Measurements from ENCODE around the gene CBX5. TPM values are rescaled to one million over a fixed set of nuclear protein-coding genes. Genes with fewer than 3 reads are reported as not detected.
"Not testable (repeated sequence)": the region's sequence is repeated elsewhere in the genome, so short reads cannot be mapped to it uniquely, and the experiment has no call there.

The CBX5 gene
- 223 TPM for polyA plus RNA-seq (2013, experiment 1 of 4)
- polyA plus RNA-seq (2013, experiment 2 of 4) = 250 TPM
- polyA plus RNA-seq (2013, experiment 3 of 4) = 108 TPM
- polyA plus RNA-seq (2013, experiment 4 of 4) = 124 TPM

- Histone ChIP-seq H3K27ac (ENCODE audit: insufficient read depth, low read depth, low read length, poor library complexity, severe bottlenecking) (peak within 1 kb of the TSS; percentile 92), H3K4me3 (ENCODE audit: insufficient read depth, low read depth, low read length) (peak within 1 kb of the TSS; percentile 65), H3K9me3 (ENCODE audit: control insufficient read depth, low read length) (no peaks in the 10 kb centered on the region), H3K36me3 (ENCODE audit: control insufficient read depth, insufficient read depth, low read length) (peaks cover 31% of the 10 kb centered on the region), H3K27me3 (ENCODE audit: control insufficient read depth, insufficient read depth, low read length, poor library complexity, severe bottlenecking) (no peaks in the 10 kb centered on the region), H3K4me1 (ENCODE audit: control insufficient read depth, insufficient read depth, low read length) (peaks cover 29% of the 10 kb centered on the region)
- 0% methylated on average over 49 of the region's 49 CpGs for WGBS, 2 experiments
Measured at GRCh38 chr12:54279632-54280467, at the start of gene CBX5. CBX5 (minus strand) TSS chr12:54280122; CDS start chr12:54257650, 22,472 bp downstream.

GRCh38 chr12:54328595-54329337 is 48.8 kb upstream of the CBX5 start:
- H3K4me3 ChIP-seq (ENCODE audit: insufficient read depth, low read depth, low read length) = no peak overlapping the region
- no peaks in the 10 kb centered on the region for H3K9me3 ChIP-seq (ENCODE audit: control insufficient read depth, low read length)
- H3K36me3 ChIP-seq (ENCODE audit: control insufficient read depth, insufficient read depth, low read length) = no peaks in the 10 kb centered on the region
- peaks cover 5% of the 10 kb centered on the region for H3K4me1 ChIP-seq (ENCODE audit: control insufficient read depth, insufficient read depth, low read length)
- no peaks in the 10 kb centered on the region for H3K27me3 ChIP-seq (ENCODE audit: control insufficient read depth, insufficient read depth, low read length, poor library complexity, severe bottlenecking)
- no peak overlapping the region for H3K27ac ChIP-seq (ENCODE audit: insufficient read depth, low read depth, low read length, poor library complexity, severe bottlenecking)
- 79 to 87% methylated on average over 6 of the region's 6 CpGs for WGBS, 2 experiments

DNA sequence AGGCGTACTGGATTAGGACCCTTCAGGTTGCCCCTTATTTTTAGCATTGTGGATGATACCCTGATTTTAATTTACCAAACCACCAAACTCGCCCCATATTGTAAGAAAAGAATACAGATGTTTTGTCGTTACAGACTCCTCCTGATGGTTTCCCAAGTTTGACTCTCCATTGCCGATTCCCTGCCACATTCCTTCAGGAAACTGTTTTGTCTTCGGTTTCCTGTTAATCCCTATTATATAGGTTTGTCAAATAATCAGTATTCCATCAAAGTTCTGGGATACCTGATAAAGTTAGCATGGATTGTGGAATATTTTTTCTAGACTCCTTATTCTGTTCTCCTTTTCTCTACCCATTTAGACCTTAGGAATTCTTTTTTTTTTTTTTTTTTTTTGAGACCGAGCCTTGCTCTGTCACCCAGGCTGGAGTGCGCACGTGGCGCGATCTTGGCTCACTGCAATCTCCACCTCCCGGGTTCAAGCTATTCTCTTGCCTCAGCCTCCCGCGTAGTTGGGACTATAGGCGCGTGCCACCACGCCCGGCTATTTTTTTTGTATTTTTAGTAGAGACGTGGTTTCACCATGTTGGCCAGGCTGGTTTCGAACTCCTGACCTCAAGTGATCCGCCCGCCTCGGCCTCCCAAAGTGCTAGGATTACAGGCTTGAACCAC is 45.7 kb upstream of the CBX5 start:
- H3K9me3 ChIP-seq (ENCODE audit: control insufficient read depth, low read length); H3K27me3 ChIP-seq (ENCODE audit: control insufficient read depth, insufficient read depth, low read length, poor library complexity, severe bottlenecking); H3K36me3 ChIP-seq (ENCODE audit: control insufficient read depth, insufficient read depth, low read length); H3K4me1 ChIP-seq (ENCODE audit: control insufficient read depth, insufficient read depth, low read length): not testable (repeated sequence)
- Histone ChIP-seq H3K4me3 (ENCODE audit: insufficient read depth, low read depth, low read length) (peak overlapping the region; percentile 90), H3K27ac (ENCODE audit: insufficient read depth, low read depth, low read length, poor library complexity, severe bottlenecking) (peak overlapping the region; percentile 78)
- WGBS, 2 experiments = 70 to 74% methylated on average over 21 to 22 of the region's 22 CpGs

- Histone ChIP-seq H3K36me3 (ENCODE audit: control insufficient read depth, insufficient read depth, low read length) (no peaks in the 10 kb centered on the region), H3K9me3 (ENCODE audit: control insufficient read depth, low read length) (no peaks in the 10 kb centered on the region), H3K4me3 (ENCODE audit: insufficient read depth, low read depth, low read length) (peak within 1 kb of the TSS; percentile 90), H3K27me3 (ENCODE audit: control insufficient read depth, insufficient read depth, low read length, poor library complexity, severe bottlenecking) (no peaks in the 10 kb centered on the region), H3K4me1 (ENCODE audit: control insufficient read depth, insufficient read depth, low read length) (peaks cover under 1% of the 10 kb centered on the region), H3K27ac (ENCODE audit: insufficient read depth, low read depth, low read length, poor library complexity, severe bottlenecking) (peak within 1 kb of the TSS; percentile 78)
- WGBS, 2 experiments = 2% methylated on average over 34 of the region's 34 CpGs
Measured at GRCh38 chr12:54324617-54325441, 44.9 kb upstream of the CBX5 start, which contains the start of gene COPZ1. COPZ1 (plus strand) TSS chr12:54325131; CDS start chr12:54325164, 33 bp downstream.

GRCh38 chr12:54321363-54321762 is 41.4 kb upstream of the CBX5 start:
- Histone ChIP-seq H3K4me3 (ENCODE audit: insufficient read depth, low read depth, low read length) (no peak overlapping the region), H3K27ac (ENCODE audit: insufficient read depth, low read depth, low read length, poor library complexity, severe bottlenecking) (no peak overlapping the region), H3K36me3 (ENCODE audit: control insufficient read depth, insufficient read depth, low read length) (no peaks in the 10 kb centered on the region), H3K4me1 (ENCODE audit: control insufficient read depth, insufficient read depth, low read length) (no peaks in the 10 kb centered on the region), H3K27me3 (ENCODE audit: control insufficient read depth, insufficient read depth, low read length, poor library complexity, severe bottlenecking) (no peaks in the 10 kb centered on the region), H3K9me3 (ENCODE audit: control insufficient read depth, low read length) (no peaks in the 10 kb centered on the region)
- 92% methylated on average over 5 of the region's 5 CpGs for WGBS, 2 experiments

DNA sequence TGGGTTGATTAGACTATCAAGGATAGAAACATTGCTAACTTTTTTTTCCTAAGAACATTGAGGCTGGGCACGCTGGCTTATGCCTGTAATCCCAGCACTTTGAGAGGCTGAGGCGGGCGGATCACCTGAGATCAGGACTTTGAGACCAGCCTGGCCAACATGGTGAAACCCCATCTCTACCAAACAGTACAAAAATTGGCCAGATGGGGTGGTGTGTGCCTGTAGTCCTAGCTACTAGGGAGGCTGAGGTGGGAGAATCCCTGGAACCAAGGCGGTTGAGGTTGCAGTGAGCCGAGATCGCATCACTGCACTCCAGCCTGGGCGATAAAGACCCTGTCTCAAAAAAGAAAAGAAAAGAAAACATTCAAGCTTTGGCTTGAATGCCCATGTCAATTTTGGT is 32.4 kb upstream of the CBX5 start:
- WGBS, 2 experiments = 87 to 92% methylated on average over 7 of the region's 7 CpGs
- H3K36me3 ChIP-seq (ENCODE audit: control insufficient read depth, insufficient read depth, low read length); H3K27me3 ChIP-seq (ENCODE audit: control insufficient read depth, insufficient read depth, low read length, poor library complexity, severe bottlenecking); H3K27ac ChIP-seq (ENCODE audit: insufficient read depth, low read depth, low read length, poor library complexity, severe bottlenecking); H3K4me1 ChIP-seq (ENCODE audit: control insufficient read depth, insufficient read depth, low read length); H3K4me3 ChIP-seq (ENCODE audit: insufficient read depth, low read depth, low read length); H3K9me3 ChIP-seq (ENCODE audit: control insufficient read depth, low read length): not testable (repeated sequence)

- H3K9me3 ChIP-seq (ENCODE audit: control insufficient read depth, low read length) = no peaks in the 10 kb centered on the region
- no peak overlapping the region for H3K4me3 ChIP-seq (ENCODE audit: insufficient read depth, low read depth, low read length)
- H3K4me1 ChIP-seq (ENCODE audit: control insufficient read depth, insufficient read depth, low read length) = no peaks in the 10 kb centered on the region
- H3K27me3 ChIP-seq (ENCODE audit: control insufficient read depth, insufficient read depth, low read length, poor library complexity, severe bottlenecking) = no peaks in the 10 kb centered on the region
- WGBS, 2 experiments = 89 to 94% methylated on average over 2 of the region's 2 CpGs
- no peaks in the 10 kb centered on the region for H3K36me3 ChIP-seq (ENCODE audit: control insufficient read depth, insufficient read depth, low read length)
- no peak overlapping the region for H3K27ac ChIP-seq (ENCODE audit: insufficient read depth, low read depth, low read length, poor library complexity, severe bottlenecking)
Measured at GRCh38 chr12:54311051-54311450, 31.1 kb upstream of the CBX5 start.

DNA sequence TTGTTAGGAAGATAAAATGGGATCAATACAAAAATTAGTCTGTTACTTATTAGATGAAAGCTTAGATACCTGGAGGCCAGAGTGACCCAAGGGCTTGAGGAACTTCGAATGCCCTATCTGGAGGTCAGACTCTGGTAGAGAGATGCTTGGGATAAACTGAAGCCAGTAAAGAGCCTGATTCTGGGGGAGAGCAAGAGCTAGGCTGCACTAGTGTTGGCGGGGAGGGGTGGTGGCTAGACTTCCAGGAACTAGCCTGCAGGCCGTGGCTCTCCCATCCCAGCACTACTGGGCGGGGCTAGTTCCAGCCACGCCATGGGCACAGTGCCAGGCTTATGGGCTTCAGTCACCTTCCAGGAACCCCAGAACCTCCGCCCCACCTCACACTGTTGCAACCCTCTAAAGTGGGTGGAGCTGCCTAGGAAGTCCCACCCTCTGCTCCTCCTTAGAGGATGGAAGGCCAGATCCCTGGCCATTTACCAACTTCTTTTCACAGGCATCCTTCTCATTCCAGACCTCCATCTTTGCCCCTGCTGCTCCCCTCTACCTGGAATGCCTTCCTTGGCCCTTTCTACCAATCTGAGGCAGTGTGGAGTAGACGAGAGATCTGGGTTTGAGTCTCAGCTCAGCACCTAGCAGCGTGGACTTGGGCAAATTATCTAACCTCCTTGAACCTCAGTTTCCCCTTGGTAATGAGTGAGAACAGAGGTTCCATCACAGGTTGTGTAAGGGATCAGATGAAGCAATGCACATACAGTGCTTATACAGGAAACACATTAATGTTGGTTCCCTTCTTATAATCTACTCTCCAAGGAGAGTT is 27.2 kb upstream of the CBX5 start:
- WGBS, 2 experiments = 88 to 89% methylated on average over 8 of the region's 8 CpGs
- Histone ChIP-seq H3K4me3 (ENCODE audit: insufficient read depth, low read depth, low read length) (no peak overlapping the region), H3K9me3 (ENCODE audit: control insufficient read depth, low read length) (no peaks in the 10 kb centered on the region), H3K27me3 (ENCODE audit: control insufficient read depth, insufficient read depth, low read length, poor library complexity, severe bottlenecking) (no peaks in the 10 kb centered on the region), H3K36me3 (ENCODE audit: control insufficient read depth, insufficient read depth, low read length) (no peaks in the 10 kb centered on the region), H3K4me1 (ENCODE audit: control insufficient read depth, insufficient read depth, low read length) (peaks cover 6% of the 10 kb centered on the region), H3K27ac (ENCODE audit: insufficient read depth, low read depth, low read length, poor library complexity, severe bottlenecking) (no peak overlapping the region)
